Measurements from ENCODE around the gene AQP5.

Gene AQP5

GRCh38 chr12:49968471-49968870 is 6.8 kb downstream of the AQP5 start:
- TF ChIP-seq ZFX (IDR thresholded peaks at IDR 0.05; ENCODE audit: borderline replicate concordance), result no peak
- no peak for TF ChIP-seq CTCF (IDR thresholded peaks at IDR 0.05)
- no peak overlapping the region for H3K27ac ChIP-seq

- TF ChIP-seq CTCF (IDR thresholded peaks at IDR 0.05), result no peak
- no peak for TF ChIP-seq ZFX (IDR thresholded peaks at IDR 0.05; ENCODE audit: borderline replicate concordance)
- H3K27ac ChIP-seq, result no peak overlapping the region
Measured at GRCh38 chr12:49969027-49969426, 7.4 kb downstream of the AQP5 start.

- H3K27ac ChIP-seq, result no peak overlapping the region
- TF ChIP-seq CTCF (IDR thresholded peaks at IDR 0.05), result no peak
Measured at GRCh38 chr12:49969651-49970429, 8.2 kb downstream of the AQP5 start.

GRCh38 chr12:49970658-49971057 is 9.0 kb downstream of the AQP5 start:
- no peak for TF ChIP-seq ZFX (IDR thresholded peaks at IDR 0.05; ENCODE audit: borderline replicate concordance)
- no peak for TF ChIP-seq CTCF (IDR thresholded peaks at IDR 0.05)
- H3K27ac ChIP-seq, result no peak overlapping the region

GRCh38 chr12:49971141-49971540 is 9.5 kb downstream of the AQP5 start:
- H3K27ac ChIP-seq, result no peak overlapping the region
- TF ChIP-seq CTCF (IDR thresholded peaks at IDR 0.05) (no peak), ZFX (IDR thresholded peaks at IDR 0.05; ENCODE audit: borderline replicate concordance) (no peak)

GRCh38 chr12:49972129-49972528 is 10.5 kb downstream of the AQP5 start:
- H3K27ac ChIP-seq, result no peak overlapping the region
- TF ChIP-seq ZFX (IDR thresholded peaks at IDR 0.05; ENCODE audit: borderline replicate concordance), result no peak
- no peak for TF ChIP-seq CTCF (IDR thresholded peaks at IDR 0.05)

GRCh38 chr12:49972641-49973360 is 11.1 kb downstream of the AQP5 start, which contains the start of gene AQP6:
AQP6 (plus strand) TSS chr12:49972947; CDS start chr12:49973174, 227 bp downstream.
- no peak within 1 kb of the TSS for H3K27ac ChIP-seq
- TF ChIP-seq CTCF (IDR thresholded peaks at IDR 0.05) (no peak), ZFX (IDR thresholded peaks at IDR 0.05; ENCODE audit: borderline replicate concordance) (no peak)
